SK-N-MC (cell line): Measurements from ENCODE around the gene SEC24C.
"Not testable (repeated sequence)": the region's sequence is repeated elsewhere in the genome, so short reads cannot be mapped to it uniquely, and the experiment has no call there.

Experiments
- EZH2 ChIP-seq: fragments of 200-600 bp; sonication (generic); IDR thresholded peaks from one replicate; pipeline ENCODE4 v1.6.1; 2017; ENCODE audit warnings: antibody characterized with exemption
- POLR2AphosphoS5 ChIP-seq: IDR thresholded peaks from 2 replicates; pipeline ENCODE4 v1.6.1; 2012; ENCODE audit warnings: mild to moderate bottlenecking, low read depth, low read length, borderline replicate concordance

DNA sequence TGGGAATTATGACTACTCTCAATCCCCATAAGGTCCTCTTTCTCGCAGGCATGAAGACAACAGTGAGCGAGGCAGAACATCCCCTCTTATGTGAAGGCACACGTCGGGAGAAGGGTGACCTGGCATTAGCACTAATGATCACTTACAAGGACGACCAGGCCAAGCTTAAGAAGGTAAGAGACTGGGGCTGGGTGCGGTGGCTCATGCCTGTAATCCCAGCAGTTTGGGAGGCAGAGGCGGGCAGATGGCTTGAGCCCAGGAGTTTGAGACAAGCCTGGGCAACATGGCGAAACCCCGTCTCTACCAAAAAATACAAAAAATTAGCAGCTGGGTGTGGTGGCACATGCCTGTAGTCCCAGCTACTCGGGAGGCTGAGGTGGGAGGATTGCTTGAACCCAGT, 51.3 kb downstream of the SEC24C start:
- not testable (repeated sequence) for TF ChIP-seq POLR2AphosphoS5, EZH2
